NCI-H2081 treated with DMSO at 0.1 percent for 48 hours (cell line): ENCODE measurements around the gene GNPTAB.

Experiments
- DNase-seq: peaks from one replicate; lab custom pipeline; 2025; lab: John Stamatoyannopoulos, UW

Gene GNPTAB

GRCh38 chr12:101696251-101697196 lies 134.2 kb downstream of the GNPTAB start:
- DNase-seq, result no peak

- no peak for DNase-seq
Measured at GRCh38 chr12:101695706-101696105, 135.1 kb downstream of the GNPTAB start.
